Stimulated activated CD4-positive, alpha-beta T cell treated with anti-CD3 and anti-CD28 coated beads, Interleukin-15, amount 100 ng/mL, for 24 hours (primary cell): ENCODE measurements around the gene UBL4A.
A peak's percentile ranks its signal among the peaks of the same experiment; 100 is the strongest.

ENCODE experiments used
- DNase-seq: peaks from one replicate; pipeline ENCODE4 v3.0.0-alpha.2; 2020

UBL4A gene

GRCh38 chrX:154460326-154460725 is 26.1 kb downstream of the UBL4A start:
- no peak for DNase-seq

GRCh38 chrX:154459832-154460231 is 26.6 kb downstream of the UBL4A start:
- no peak for DNase-seq

DNA sequence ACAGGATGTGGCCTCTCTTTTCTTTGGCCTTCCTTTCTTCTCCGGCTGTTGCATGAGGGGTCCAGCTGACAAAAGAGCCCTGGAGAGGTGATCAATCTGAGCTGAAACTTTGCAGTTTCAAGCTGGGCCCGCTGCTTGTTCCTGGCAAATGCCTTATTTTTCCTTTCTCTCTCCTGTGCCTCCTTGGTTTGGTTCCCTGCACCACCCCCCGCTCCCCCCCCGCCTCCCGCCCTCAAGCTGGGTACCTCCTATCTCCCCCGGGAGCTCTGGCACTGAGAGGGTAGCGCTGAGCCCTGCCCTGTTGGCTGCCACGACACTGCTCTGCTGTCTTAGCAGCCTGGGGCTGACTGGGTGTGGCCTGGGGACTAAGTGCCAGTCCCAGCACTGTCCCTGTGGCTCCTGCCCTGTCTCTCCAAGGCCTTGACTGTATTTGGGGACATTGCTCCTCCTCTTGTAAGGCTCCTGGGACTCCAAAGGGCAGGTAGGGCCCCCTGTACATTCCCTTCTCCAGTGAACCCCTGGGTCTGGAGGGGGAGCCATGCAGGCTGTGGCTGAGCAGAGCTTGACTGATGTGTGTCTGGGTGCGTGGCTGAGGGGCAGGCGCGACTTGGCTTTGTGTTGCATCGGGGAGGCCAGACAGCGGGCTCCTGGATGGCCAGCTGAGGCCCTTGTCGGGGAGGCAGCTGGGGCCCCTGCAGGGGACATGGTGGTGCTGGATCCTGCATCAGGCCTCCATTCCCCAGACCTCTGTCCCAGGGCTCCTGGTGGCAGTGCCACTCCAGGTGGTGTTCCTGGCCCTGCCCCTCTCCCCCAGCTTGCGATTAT is 27.2 kb downstream of the UBL4A start:
- peak; percentile 25 for DNase-seq

DNA sequence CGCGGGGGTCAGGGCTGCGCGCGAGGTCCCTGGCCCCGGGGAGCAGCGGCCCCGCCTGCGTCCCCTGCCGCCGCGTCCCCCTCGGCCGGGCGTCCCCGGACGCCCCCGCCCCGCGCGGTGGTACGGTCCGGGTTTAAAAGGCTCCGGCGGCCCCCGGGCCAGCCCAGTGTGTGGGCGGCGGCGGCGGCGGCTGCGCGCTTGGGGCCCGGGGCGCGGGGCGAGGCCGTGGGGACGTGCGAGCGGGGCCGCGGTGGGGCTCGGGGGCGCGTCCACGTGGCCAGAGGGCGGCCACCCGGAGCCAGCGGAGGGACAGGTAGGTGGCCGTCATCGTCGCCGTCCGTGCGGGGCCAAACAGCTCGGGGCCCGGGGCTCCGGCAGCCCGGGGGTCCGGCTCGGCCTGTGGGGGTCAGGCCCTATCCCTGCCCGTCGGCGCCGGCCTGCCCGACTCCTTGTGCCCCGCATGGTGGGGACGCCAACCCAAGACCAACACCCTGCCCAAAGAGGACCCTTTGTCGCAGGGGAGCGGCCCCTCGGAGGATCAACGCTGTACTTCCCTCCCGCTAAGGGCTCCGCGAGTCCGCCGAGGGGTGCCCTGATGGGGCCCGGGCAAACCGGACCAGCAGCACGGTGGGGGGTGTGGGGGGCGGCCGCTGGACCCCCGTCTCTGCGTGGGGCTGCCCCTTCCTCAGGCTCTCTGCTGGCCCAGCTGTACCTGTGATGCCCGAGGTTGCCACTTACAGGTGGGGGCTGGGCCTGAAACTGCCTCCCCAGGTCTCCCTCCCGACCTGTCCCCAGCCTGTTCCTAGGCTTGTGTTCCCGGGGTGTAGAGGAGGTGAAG is 28.1 kb downstream of the UBL4A start, which contains the start of gene PLXNA3:
PLXNA3 (plus strand) TSS at position 166 of the 838 bp plus-strand sequence. CDS start 1,903 bp downstream, outside the sequence.
- DNase-seq = peak; percentile 68

GRCh38 chrX:154457491-154458115 is 28.8 kb downstream of the UBL4A start:
- peak; percentile 56 for DNase-seq

GRCh38 chrX:154452823-154453222 is 33.6 kb downstream of the UBL4A start:
- no peak for DNase-seq

DNA sequence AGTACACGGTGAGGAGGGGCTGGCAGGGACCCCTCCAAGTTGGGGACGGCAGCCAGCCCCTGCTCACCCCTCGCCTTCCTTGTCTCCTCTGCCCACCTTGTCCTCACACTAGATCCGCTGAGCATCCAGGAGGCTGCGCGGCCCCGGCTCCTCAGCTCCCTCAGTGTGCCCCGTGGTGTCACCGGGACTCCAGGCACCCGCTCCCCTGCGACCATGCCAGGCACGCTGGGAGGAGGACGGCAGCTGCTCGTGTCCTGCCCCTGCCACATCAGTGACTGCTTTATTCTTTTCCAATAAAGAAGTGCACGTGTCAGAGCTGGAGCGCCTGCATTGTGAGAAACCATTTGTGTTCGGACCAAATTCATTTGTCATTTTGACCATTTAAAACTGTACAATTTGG is 36.1 kb downstream of the UBL4A start:
- no peak for DNase-seq

- DNase-seq = no peak
Observed at GRCh38 chrX:154449618-154450017, 36.8 kb downstream of the UBL4A start.

- no peak for DNase-seq
Observed at GRCh38 chrX:154448484-154448883, 37.9 kb downstream of the UBL4A start.

GRCh38 chrX:154446430-154446829 is 40.0 kb downstream of the UBL4A start:
- DNase-seq = no peak

DNA sequence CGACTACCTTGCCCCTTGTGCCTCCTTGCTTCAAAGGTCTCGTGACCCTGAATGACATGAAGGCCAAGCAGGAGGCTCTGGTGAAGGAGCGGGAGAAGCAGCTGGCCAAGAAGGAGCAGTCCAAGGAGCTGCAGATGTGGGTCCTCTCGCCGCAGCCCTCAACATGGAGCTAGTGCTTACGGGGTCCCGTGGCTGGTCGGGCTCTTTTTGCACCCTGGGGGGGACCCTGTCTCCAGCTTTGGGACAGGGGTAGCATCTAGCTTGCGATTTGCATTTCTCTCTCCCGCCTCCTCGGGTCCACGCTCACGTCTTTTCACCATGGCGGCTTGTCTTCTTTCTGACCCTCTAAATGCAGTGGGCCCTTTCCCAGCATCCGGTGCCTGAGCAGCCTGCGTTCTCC is 40.6 kb downstream of the UBL4A start:
- DNase-seq = no peak

DNA sequence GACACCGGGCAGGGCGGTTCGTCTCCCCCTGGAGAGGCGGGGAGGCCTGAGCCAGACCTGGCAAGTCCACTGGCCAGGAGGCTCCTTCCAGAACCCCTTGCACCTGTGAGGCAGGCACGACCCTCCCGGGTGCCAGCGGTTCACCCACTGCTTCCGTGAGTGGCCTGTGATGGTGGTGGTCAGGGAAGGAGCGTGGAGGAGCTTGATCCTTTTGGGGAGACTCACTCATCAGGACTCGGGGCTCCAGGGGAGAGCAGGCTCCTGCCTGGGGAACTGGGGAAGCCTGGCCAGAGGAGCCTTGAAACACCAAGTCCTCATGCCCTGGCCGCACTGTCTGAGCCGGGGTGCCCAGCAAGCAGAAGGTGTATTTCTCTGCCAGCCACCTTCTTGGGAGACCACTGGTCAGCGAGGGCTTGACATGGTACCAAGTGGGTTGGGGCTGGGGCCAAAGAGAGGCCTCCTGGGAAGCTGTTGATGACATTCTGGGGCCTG is 41.6 kb downstream of the UBL4A start:
- no peak for DNase-seq

DNA sequence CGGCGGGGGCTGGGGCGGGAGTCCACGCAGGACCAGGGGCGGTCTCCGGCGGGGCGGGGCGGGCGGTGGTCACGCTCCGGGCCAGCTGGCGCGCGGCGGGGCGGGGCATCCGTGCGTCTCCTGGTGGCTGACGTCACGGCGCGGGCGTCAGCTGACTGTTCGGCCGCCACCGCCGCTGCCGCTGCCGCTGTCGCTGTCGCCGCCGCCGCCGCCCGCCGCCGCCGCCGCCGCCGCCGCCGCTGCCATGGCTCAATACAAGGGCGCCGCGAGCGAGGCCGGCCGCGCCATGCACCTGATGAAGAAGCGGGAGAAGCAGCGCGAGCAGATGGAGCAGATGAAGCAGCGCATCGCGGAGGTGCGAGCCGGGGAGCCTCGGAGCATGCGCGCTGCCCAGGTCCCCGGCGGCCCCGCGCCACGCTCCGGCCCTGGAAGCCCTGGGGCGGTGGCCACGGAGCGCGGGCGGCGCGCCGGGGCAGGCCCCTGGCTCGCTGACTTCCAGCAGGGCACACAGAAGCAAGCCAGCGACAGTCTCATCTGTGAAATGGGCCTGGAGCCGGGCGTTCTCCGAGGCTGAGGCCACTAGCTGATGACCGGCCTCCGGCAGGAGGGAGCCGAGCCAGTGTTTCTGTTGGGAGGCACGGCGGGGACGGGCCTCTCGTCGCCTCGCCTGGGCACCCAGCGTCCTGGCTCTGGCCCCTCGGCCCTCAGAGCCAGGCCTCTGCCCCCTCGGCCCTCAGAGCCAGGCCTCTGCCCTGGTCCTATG is 42.2 kb downstream of the UBL4A start, which contains the start of gene FAM50A:
FAM50A (plus strand) TSS at position 150 of the 763 bp plus-strand sequence; CDS start at position 245, 95 bp downstream.
- peak; percentile 81 for DNase-seq

GRCh38 chrX:154443479-154443910 is 42.9 kb downstream of the UBL4A start:
- DNase-seq = no peak

- no peak for DNase-seq
Observed at GRCh38 chrX:154441984-154442707, 44.3 kb downstream of the UBL4A start.

DNA sequence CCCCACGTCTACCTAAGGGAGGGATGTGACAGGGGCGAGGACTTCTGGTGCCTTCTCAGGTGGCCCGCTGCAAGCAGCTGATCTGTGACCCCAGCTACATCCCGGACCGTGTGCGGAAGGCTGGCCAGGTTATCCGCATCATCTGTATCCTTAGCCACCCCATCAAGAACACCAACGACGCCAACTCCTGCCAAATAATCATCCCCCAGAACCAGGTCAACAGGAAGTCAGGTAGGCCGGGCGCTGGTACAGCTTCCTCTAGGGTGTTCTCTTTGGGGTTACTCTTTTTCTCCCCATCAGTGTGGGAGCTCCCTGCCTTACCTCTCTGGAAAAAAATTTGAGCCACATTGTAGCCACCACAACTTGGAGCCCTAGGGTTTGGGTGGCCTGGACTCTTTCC is 44.9 kb downstream of the UBL4A start:
- no peak for DNase-seq

DNA sequence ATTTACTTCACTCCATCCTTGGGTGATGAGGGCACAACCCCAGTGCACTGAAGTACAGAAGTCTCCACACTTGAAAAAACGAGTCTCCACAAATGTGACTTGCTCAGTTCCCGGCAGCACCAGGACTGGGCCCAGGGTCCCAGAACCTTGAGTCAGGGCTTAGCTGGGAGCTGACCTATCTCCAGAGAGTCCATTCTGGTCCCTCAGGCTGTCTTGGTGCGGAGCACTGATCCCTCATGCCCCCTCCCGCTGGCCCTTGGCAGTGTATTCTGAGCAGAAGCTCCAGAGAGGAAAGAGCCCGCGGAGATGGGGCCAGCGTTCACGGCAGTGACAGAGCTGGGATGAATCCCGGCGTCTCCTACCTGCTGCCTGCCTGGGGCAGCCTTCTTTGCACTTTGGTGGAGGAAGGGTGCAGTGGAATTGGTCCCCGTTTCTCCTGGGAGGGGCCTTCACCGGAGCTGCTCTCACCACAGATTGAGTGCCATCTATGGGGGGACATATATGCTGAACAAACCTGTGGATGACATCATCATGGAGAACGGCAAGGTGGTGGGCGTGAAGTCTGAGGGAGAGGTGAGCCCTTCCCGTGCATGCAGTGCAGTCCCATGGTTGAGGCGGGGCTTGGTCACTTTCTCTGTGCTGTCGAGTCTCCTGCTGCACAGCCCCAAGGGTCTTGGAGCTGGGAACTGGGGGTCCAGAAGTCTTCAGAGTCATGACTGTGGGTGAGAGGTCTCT is 45.6 kb downstream of the UBL4A start:
- no peak for DNase-seq

DNA sequence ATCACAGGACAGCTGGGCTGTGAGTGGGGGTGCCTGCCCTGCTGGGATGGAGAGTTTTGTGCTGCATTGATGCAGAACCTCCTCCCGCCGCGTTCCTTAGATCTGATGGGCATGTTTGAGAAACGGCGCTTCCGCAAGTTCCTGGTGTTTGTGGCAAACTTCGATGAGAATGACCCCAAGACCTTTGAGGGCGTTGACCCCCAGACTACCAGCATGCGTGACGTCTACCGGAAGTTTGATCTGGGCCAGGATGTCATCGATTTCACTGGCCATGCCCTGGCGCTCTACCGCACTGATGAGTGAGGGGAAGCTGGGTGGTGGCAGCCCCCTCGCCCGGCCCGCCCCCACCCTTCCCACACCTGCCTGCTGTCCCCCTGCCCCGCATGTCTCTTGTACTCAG is 46.6 kb downstream of the UBL4A start:
- DNase-seq = no peak

DNA sequence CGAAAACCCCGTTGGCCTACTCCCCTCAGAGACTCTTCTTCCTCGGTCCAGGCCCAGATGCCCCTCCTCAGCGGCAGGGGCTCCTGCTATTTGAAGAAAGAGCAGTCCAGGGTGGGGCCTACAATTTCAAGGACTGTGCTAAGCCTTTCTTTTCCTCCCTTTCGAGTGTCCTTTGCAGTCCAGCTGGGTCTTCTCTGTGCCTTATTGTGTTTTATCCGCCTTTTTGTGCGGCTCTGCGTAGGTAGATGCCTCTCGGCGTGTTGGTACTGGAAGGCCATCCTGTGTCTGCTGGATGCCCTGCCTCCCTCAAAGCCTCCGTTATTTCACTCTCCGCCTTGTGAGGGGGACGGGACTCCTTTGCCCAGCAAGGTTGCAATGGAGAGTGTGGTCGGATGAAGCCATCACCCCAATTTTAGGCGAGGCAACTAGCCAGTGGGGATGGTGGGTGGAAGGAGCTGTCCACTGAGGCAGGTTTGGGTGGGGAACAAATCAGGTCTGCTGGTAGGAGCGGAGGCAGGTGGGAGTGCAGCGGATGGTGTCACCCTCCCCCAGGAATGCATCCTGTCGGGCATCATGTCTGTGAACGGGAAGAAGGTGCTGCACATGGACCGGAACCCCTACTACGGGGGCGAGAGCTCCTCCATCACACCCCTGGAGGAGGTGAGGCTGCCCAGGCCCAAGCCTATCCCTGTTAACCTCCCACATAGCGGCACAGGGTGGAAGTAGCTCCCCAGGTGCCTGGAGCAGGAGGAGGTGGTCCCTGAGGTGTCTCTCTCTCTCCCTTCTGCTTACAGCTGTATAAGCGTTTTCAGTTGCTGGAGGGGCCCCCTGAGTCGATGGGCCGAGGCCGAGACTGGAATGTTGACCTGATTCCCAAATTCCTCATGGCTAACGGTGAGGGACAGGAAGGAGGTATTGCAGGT is 48.2 kb downstream of the UBL4A start:
- no peak for DNase-seq
